AG04449 (cell line): ENCODE data around the gene MOV10.

Experiments used
- CTCF ChIA-PET: fragments of 350-600 bp; formaldehyde crosslinking; extraction: SDS; loops from one replicate; lab custom pipeline; 2021; ENCODE audit warnings: antibody characterized with exemption; lab: Yijun Ruan, JAX
- POLR2A ChIA-PET: fragments of 400-600, 350-600 bp; formaldehyde crosslinking; extraction: SDS; loops from one replicate; lab custom pipeline; 2020; ENCODE audit warnings: antibody characterized with exemption, inconsistent platforms; lab: Yijun Ruan, JAX
- DNase-seq: peaks from one replicate; pipeline ENCODE4 v3.0.0-alpha.2; 2010; ENCODE audit warnings: low read depth, low spot score
- H3K4me3 ChIP-seq: 2 replicates; pipeline ENCODE4 v1.5.1; 2011; ENCODE audit warnings: low read depth, mild to moderate bottlenecking, control low read depth, low read length
- TF ChIP-seq, protein P1 (sequence below): IDR thresholded peaks from one replicate; pipeline ENCODE4 v1.5.1; 2011; ENCODE audit warnings: mild to moderate bottlenecking, moderate library complexity, low read length, control low read depth, inconsistent platforms; ENCODE audit not compliant: insufficient read depth; ENCODE audit errors: missing control alignments

Gene MOV10

DNA sequence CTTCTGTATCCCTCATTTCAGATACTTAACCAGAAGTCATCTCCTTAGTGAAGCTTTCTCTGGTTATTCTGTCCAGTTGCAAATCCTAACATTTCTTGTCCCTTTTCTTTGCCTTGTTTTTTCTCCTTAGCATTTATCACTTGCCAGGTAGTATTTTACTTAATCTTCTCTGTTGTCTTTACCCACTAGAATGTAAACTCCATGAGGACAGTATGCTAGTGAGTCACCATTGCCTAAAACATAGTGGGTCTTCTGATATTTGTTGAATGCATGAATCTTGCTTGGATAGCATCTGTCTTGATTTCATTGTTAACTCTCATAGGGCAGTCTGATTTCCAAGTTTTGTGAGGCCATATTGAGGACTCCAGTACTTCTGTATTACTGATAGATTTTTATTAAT lies 45.2 kb upstream of the MOV10 start:
- DNase-seq, result no peak
- H3K4me3 ChIP-seq, result no peak overlapping the region
- ChIA-PET POLR2A (no interaction called here), CTCF (interaction anchor here (0.9 kb wide), 1 partner anchor 127 kb away, joined by 4 read pairs; no protein-coding TSS in a partner anchor)
- TF ChIP-seq, protein P1, sequence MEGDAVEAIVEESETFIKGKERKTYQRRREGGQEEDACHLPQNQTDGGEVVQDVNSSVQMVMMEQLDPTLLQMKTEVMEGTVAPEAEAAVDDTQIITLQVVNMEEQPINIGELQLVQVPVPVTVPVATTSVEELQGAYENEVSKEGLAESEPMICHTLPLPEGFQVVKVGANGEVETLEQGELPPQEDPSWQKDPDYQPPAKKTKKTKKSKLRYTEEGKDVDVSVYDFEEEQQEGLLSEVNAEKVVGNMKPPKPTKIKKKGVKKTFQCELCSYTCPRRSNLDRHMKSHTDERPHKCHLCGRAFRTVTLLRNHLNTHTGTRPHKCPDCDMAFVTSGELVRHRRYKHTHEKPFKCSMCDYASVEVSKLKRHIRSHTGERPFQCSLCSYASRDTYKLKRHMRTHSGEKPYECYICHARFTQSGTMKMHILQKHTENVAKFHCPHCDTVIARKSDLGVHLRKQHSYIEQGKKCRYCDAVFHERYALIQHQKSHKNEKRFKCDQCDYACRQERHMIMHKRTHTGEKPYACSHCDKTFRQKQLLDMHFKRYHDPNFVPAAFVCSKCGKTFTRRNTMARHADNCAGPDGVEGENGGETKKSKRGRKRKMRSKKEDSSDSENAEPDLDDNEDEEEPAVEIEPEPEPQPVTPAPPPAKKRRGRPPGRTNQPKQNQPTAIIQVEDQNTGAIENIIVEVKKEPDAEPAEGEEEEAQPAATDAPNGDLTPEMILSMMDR, result no peak

DNA sequence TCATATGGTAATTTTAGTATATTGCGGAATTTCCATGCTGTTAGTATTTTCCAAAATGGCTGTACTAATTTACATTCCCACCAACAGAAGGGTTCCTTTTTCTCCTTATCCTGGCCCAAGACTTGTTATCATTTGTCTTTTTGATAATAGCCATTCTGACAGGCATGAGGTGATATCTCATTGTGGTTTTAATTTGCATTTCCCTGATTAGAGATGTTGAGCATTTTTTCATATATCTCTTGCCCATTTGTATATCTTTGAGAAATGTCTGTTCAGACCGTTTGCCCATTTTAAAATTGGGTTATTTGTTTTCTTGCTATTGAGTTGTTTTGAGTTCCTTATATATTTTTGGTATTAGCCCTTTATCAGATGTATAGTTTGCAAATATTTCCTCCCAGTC lies 40.8 kb upstream of the MOV10 start:
- DNase-seq, result no peak
- TF ChIP-seq, protein P1, result no peak
- POLR2A ChIA-PET, result no interaction called here
- CTCF ChIA-PET, result interaction anchor here (1.2 to 1.5 kb wide), 2 partner anchors 41 to 132 kb away, joined by 3 to 5 read pairs; partner anchors contain the start of gene MOV10
- H3K4me3 ChIP-seq, result no peak overlapping the region

DNA sequence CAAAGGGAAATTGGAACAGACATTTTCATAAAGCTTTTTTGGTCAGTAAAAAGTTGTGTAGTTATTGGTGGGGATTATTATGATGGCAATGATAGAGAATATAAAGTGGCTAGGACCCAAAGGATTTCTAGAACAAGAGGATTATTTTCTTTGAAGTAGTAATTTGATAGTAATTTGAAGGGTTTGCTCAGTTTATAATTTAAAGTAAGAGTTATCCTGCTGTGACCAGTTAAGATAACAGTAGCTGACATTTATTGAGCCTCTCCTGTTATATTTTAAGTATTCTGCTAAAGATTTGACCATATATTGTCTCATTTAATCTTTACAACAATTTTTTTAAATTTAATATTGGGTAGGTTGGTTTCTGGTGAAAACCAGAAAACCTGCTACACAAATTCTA lies 40.1 kb upstream of the MOV10 start:
- no peak overlapping the region for H3K4me3 ChIP-seq
- DNase-seq, result no peak
- ChIA-PET POLR2A (no interaction called here), CTCF (interaction anchor here (0.8 to 1.5 kb wide), 3 partner anchors 40 to 265 kb away, joined by 3 to 5 read pairs (median 3); partner anchors contain the start of gene MOV10)
- TF ChIP-seq, protein P1, result no peak

DNA sequence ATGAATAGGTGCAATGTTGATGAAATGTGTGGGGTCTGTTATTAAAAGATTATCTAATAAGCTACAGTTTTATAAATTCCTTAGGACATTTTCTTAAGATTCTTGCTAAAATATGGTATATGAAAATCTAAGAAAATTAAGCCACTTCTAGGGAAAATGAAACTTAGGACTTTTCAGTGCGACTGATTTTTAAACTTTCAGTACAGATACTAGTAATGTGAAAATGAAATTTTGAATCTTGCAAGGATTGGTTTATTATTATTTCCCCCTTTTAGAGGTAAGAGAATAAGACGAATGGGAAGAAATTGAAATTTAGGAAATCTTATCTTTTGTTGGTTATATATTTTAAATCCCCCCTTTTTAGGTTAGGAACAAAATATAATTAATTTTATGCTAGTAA lies 38.4 kb upstream of the MOV10 start:
- no peak overlapping the region for H3K4me3 ChIP-seq
- CTCF ChIA-PET, result interaction anchor here (0.8 to 2.6 kb wide), 8 partner anchors 14 to 278 kb away, joined by 3 to 10 read pairs (median 4); partner anchors contain the start of gene MOV10
- TF ChIP-seq, protein P1, result no peak
- no peak for DNase-seq
- POLR2A ChIA-PET, result interaction anchor here (1.1 kb wide), 1 partner anchor 170 kb away, joined by 3 read pairs; no protein-coding TSS in a partner anchor

DNA sequence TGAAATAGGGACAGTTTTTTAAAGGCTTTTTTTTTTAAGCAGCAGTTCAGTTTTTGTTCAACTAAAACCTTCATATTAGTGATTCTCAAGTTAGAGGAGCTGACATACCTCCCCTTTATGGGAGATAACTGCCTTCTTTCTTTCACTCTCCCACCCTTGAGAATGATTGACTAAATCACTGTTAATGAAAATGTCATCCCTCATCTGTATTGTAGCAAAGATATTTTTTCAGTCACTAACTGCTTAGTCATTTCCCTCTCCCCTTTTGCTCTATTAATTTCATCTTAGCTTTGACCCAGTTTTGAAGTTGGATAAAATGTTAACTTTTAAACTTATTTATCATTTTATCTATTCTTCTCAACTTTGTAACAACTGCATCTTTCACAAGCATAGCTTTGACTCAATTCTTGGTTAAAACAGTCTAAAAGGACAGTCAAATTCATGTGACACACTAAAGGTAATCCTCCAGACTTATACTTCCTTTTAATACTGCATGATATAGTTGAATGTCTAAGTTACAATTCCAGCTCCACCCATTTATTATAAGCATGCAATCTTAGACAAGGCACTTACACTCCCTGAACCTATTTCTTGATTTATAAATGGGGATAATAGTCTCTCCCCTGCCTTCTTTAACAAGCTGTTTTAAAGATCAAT lies 37.7 kb upstream of the MOV10 start:
- TF ChIP-seq, protein P1, result no peak
- DNase-seq, result no peak
- ChIA-PET CTCF (interaction anchor here (0.5 to 2.6 kb wide), 11 partner anchors 10 to 278 kb away, joined by 3 to 10 read pairs (median 4); partner anchors contain the start of gene MOV10), POLR2A (interaction anchor here (0.5 to 1.1 kb wide), 2 partner anchors 170 to 444 kb away, joined by 3 read pairs; no protein-coding TSS in a partner anchor)
- H3K4me3 ChIP-seq, result no peak overlapping the region
